BJ (cell line): ENCODE results near the gene CLSTN2. TPM values are rescaled to one million over a fixed set of nuclear protein-coding genes. Genes with fewer than 3 reads are reported as not detected.

Source experiments
- CTCF ChIA-PET: fragments of 350-600 bp; formaldehyde crosslinking; extraction: SDS; loops from one replicate; lab custom pipeline; 2021; ENCODE audit warnings: antibody characterized with exemption, inconsistent platforms; lab: Yijun Ruan, JAX
- POLR2A ChIA-PET: fragments of 300-600 bp; sonication (Branson Sonifier 250); formaldehyde crosslinking; extraction: SDS; loops from one replicate; lab custom pipeline; 2021; ENCODE audit warnings: antibody characterized with exemption; lab: Charles Lee
- DNase-seq: peaks from one replicate; pipeline ENCODE4 v3.0.0-alpha.2; 2011; ENCODE audit warnings: low read depth
- H3K27me3 ChIP-seq: 2 replicates; pipeline ENCODE4 v1.6.0; 2011; ENCODE audit warnings: low read length; ENCODE audit not compliant: control insufficient read depth, insufficient read depth
- H3K36me3 ChIP-seq: 2 replicates; pipeline ENCODE4 v1.5.1; 2011; ENCODE audit warnings: low read length; ENCODE audit not compliant: control insufficient read depth, insufficient read depth
- H3K4me3 ChIP-seq: 2 replicates; pipeline ENCODE4 v1.5.1; 2011; ENCODE audit warnings: low read depth, mild to moderate bottlenecking, control low read depth, low read length
- polyA plus RNA-seq: library from polyadenylated mRNA; depleted of rRNA; stranded (reverse); fragments of >200 nt; gene quantifications from 2 replicates; pipeline ENCODE4 v1.2.3, GENCODE V29; 2011
- TF ChIP-seq, protein P1 (sequence below): IDR thresholded peaks from 2 replicates; pipeline ENCODE4 v1.5.1; 2011; ENCODE audit warnings: low read depth, mild to moderate bottlenecking, control low read depth, inconsistent platforms, low read length, moderate library complexity; ENCODE audit not compliant: insufficient read depth

CLSTN2 gene
- polyA plus RNA-seq, 1 experiment = 1.8 TPM

DNA sequence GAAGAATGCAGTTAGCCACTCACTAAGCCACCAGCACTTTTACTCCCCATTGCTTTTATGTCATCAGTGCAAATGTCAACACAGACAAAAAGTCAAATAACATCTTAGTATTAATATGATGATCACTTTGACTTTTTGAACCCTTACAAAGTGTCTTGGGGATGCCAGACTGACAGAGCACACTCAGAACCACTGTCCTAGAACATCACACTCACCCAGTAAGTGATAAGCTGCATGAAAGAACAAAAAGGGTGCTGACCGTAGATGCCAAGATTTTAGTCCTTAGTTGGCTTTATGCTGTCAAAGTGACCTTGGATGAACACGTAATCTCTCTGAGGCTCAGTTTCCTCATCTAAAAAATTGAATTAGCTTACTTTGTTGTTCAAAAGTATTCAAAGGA lies 463.4 kb downstream of the CLSTN2 start:
- CTCF ChIA-PET = no interaction called here
- Histone ChIP-seq H3K27me3 (no peaks in the 10 kb centered on the region), H3K4me3 (no peak overlapping the region), H3K36me3 (no peaks in the 10 kb centered on the region)
- TF ChIP-seq, protein P1, sequence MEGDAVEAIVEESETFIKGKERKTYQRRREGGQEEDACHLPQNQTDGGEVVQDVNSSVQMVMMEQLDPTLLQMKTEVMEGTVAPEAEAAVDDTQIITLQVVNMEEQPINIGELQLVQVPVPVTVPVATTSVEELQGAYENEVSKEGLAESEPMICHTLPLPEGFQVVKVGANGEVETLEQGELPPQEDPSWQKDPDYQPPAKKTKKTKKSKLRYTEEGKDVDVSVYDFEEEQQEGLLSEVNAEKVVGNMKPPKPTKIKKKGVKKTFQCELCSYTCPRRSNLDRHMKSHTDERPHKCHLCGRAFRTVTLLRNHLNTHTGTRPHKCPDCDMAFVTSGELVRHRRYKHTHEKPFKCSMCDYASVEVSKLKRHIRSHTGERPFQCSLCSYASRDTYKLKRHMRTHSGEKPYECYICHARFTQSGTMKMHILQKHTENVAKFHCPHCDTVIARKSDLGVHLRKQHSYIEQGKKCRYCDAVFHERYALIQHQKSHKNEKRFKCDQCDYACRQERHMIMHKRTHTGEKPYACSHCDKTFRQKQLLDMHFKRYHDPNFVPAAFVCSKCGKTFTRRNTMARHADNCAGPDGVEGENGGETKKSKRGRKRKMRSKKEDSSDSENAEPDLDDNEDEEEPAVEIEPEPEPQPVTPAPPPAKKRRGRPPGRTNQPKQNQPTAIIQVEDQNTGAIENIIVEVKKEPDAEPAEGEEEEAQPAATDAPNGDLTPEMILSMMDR = no peak
- no peak for DNase-seq
- POLR2A ChIA-PET = no interaction called here

DNA sequence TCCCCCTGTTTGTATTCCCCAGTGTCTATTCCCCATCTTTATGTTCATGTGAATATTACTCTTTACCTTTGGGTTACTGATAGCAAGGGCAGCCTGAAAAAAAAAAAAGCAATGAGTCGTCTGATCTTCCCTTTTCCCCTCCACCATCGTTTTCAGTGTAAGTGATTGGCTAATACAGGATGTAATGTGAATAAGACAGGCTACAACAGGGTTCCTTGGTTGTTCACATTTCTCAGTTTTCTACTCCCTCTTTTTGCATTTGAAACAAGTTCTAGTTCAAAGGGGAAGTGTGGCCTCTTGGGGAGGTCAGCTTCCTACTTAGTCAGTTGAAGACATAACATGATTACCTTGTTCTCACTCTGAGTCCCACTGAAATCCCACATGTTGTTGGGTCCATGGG lies 464.9 kb downstream of the CLSTN2 start:
- no peaks in the 10 kb centered on the region for H3K27me3 ChIP-seq
- POLR2A ChIA-PET = no interaction called here
- no peak for DNase-seq
- H3K36me3 ChIP-seq = no peaks in the 10 kb centered on the region
- TF ChIP-seq, protein P1 = no peak
- H3K4me3 ChIP-seq = no peak overlapping the region
- CTCF ChIA-PET = no interaction called here

- TF ChIP-seq, protein P1 = no peak
- H3K36me3 ChIP-seq = no peaks in the 10 kb centered on the region
- H3K4me3 ChIP-seq = no peak overlapping the region
- ChIA-PET POLR2A (no interaction called here), CTCF (no interaction called here)
- no peaks in the 10 kb centered on the region for H3K27me3 ChIP-seq
- no peak for DNase-seq
Observed at GRCh38 chr3:140403079-140403478, 468.1 kb downstream of the CLSTN2 start.

DNA sequence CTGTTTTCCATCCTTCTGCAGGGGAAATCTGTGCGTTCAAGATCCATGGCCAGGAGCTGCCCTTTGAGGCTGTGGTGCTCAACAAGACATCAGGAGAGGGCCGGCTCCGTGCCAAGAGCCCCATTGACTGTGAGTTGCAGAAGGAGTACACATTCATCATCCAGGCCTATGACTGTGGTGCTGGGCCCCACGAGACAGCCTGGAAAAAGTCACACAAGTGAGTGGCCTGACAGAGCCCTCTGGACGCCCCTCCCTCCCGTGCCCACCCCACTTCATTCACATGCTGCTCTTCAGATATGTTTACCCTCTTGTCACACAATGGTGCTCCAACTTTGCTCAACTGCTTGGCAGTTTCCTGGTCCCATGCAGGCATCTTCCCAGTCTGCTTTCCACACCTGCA lies 468.6 kb downstream of the CLSTN2 start:
- Histone ChIP-seq H3K27me3 (no peaks in the 10 kb centered on the region), H3K36me3 (no peaks in the 10 kb centered on the region), H3K4me3 (no peak overlapping the region)
- DNase-seq = no peak
- TF ChIP-seq, protein P1 = no peak
- ChIA-PET POLR2A (no interaction called here), CTCF (no interaction called here)

DNA sequence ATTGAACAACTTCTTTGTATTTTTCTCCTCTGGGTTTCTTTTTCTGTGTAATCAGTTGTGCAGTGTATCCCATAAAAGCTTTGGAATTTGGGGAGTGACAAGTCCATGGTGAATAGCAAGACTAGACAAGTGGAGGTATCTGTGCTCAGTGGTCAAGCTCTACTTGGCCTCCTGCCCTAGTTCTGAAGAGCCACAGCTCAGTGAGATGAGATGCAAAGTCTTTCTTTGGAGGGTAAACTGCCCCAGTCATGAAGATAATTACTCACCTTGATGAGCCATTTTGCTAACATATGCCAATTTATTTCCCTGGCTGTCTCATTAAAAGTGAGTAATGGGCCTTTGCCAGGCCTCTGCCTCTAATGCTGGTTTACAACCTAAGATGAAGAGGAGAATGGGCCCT lies 471.7 kb downstream of the CLSTN2 start:
- Histone ChIP-seq H3K27me3 (no peaks in the 10 kb centered on the region), H3K36me3 (no peaks in the 10 kb centered on the region), H3K4me3 (no peak overlapping the region)
- no peak for DNase-seq
- ChIA-PET POLR2A (no interaction called here), CTCF (no interaction called here)
- TF ChIP-seq, protein P1 = no peak
